GM23248 (cell line): ENCODE data around the gene CLCN6. TPM values are rescaled to one million over a fixed set of nuclear protein-coding genes. Genes with fewer than 3 reads are reported as not detected.

Source experiments
- DNase-seq: peaks from one replicate; pipeline ENCODE4 v3.0.0-alpha.2; 2015
- H2AFZ ChIP-seq: fragments of 200-600 bp; sonication (generic); 2 replicates; pipeline ENCODE4 v1.6.1; 2016; ENCODE audit warnings: antibody characterized with exemption
- H3F3A ChIP-seq: fragments of 200-600 bp; sonication (generic); 2 replicates; pipeline ENCODE4 v1.6.1; 2016; ENCODE audit warnings: mild to moderate bottlenecking, antibody characterized with exemption, mixed run types; ENCODE audit not compliant: insufficient read depth
- H3K27ac ChIP-seq: fragments of 200-600 bp; sonication (generic); 2 replicates; pipeline ENCODE4 v1.5.1; 2016; ENCODE audit warnings: mild to moderate bottlenecking
- H3K27me3 ChIP-seq: fragments of 200-600 bp; sonication (generic); replicated peaks from 2 replicates; pipeline ENCODE4 v1.6.1; 2016; ENCODE audit warnings: mild to moderate bottlenecking; ENCODE audit not compliant: insufficient read depth
- H3K36me3 ChIP-seq: fragments of 200-600 bp; sonication (generic); 2 replicates; pipeline ENCODE4 v1.6.1; 2016; ENCODE audit warnings: low read depth, mild to moderate bottlenecking
- H3K4me1 ChIP-seq: fragments of 200-600 bp; sonication (generic); 2 replicates; pipeline ENCODE4 v1.6.1; 2016; ENCODE audit warnings: mild to moderate bottlenecking; ENCODE audit not compliant: insufficient read depth
- H3K4me2 ChIP-seq: fragments of 200-600 bp; sonication (generic); one replicate; pipeline ENCODE4 v1.6.1; 2016; ENCODE audit warnings: mild to moderate bottlenecking; ENCODE audit not compliant: unreplicated experiment
- H3K4me3 ChIP-seq: fragments of 200-600 bp; sonication (generic); 2 replicates; pipeline ENCODE4 v1.5.1; 2016; ENCODE audit warnings: mild to moderate bottlenecking
- H3K79me2 ChIP-seq: fragments of 200-600 bp; sonication (generic); 2 replicates; pipeline ENCODE4 v1.6.1; 2016; ENCODE audit warnings: mild to moderate bottlenecking; ENCODE audit not compliant: insufficient read depth
- H3K9ac ChIP-seq: fragments of 200-600 bp; sonication (generic); 2 replicates; pipeline ENCODE4 v1.6.1; 2016; ENCODE audit warnings: mild to moderate bottlenecking
- H3K9me2 ChIP-seq: fragments of 200-600 bp; sonication (generic); 2 replicates; pipeline ENCODE4 v1.6.1; 2016; ENCODE audit warnings: mixed run types, mild to moderate bottlenecking, moderate library complexity; ENCODE audit not compliant: insufficient read depth
- H3K9me3 ChIP-seq: fragments of 200-600 bp; sonication (generic); one replicate; pipeline ENCODE4 v1.6.1; 2017; ENCODE audit warnings: low read depth
- H4K20me1 ChIP-seq: fragments of 200-600 bp; sonication (generic); 2 replicates; pipeline ENCODE4 v1.6.0; 2016; ENCODE audit not compliant: insufficient read depth
- EZH2 ChIP-seq: fragments of 200-600 bp; sonication (generic); IDR thresholded peaks from 2 replicates; pipeline ENCODE4 v1.6.1; 2018; ENCODE audit warnings: antibody characterized with exemption, mild to moderate bottlenecking; ENCODE audit not compliant: insufficient read depth, poor library complexity, severe bottlenecking
- EZH2phosphoT487 ChIP-seq: fragments of 200-600 bp; sonication (generic); IDR thresholded peaks from 2 replicates; pipeline ENCODE4 v1.6.1; 2018; ENCODE audit warnings: antibody characterized with exemption, moderate library complexity, mild to moderate bottlenecking, low read depth; ENCODE audit not compliant: insufficient read depth
- WGBS, 2 experiments: methylation state at CpG; one replicate each; pipeline ENCODE4 v1.1.6; 2015 to 2017; ENCODE audit warnings: low lambda C conversion rate in 2 of 2, low coverage in 1 of 2; ENCODE audit errors: missing lambda C conversion rate in 2 of 2; 5-methylcytosine and 5-hydroxymethylcytosine counted together
- in situ Hi-C: fragments of 300-500 bp; cut with MboI; formaldehyde crosslinking; loops from 2 replicates; pipeline ENCODE4 v1.15.0; 2020
- polyA plus RNA-seq: library from polyadenylated mRNA; unstranded; fragments of >200 nt; fragmentation: Nextera tagmentation; extraction: Ambion mirVana; gene quantifications from 2 replicates; pipeline ENCODE4 v1.2.1, GENCODE V29; 2016
- total RNA-seq: library from RNA; depleted of rRNA; stranded (reverse); fragments of >200 nt; shearing (Covaris generic); gene quantifications from 2 replicates; pipeline ENCODE4 v1.2.3, GENCODE V29; 2014

CLCN6 gene
- total and polyA plus RNA-seq, 2 experiments from 2014 or later, result 4.9 to 5.4 TPM

- no peaks in the 10 kb centered on the region for H4K20me1 ChIP-seq
- no peak overlapping the region for H3K9ac ChIP-seq
- no peaks in the 10 kb centered on the region for H3K79me2 ChIP-seq
- no peaks in the 10 kb centered on the region for H3K9me3 ChIP-seq
- no peak overlapping the region for H3K27ac ChIP-seq
- WGBS, 2 experiments, result 75 to 76% methylated on average over 6 of the region's 6 CpGs
- no peaks in the 10 kb centered on the region for H3K36me3 ChIP-seq
- H3K27me3 ChIP-seq, result no peaks in the 10 kb centered on the region; the same call in 1 of the 2 replicates
- H3K4me1 ChIP-seq, result no peaks in the 10 kb centered on the region
- H3K4me3 ChIP-seq, result no peak overlapping the region
- H3F3A ChIP-seq, result no peaks in the 10 kb centered on the region
- no peak overlapping the region for H2AFZ ChIP-seq
- no peak for TF ChIP-seq EZH2phosphoT487
- TF ChIP-seq EZH2, result no peak
- no peaks in the 10 kb centered on the region for H3K9me2 ChIP-seq
- H3K4me2 ChIP-seq, result no peak overlapping the region
- in situ Hi-C loops, result no loop called here
- no peak for DNase-seq
Observed at GRCh38 chr1:11874624-11875023, 68.6 kb downstream of the CLCN6 start.

DNA sequence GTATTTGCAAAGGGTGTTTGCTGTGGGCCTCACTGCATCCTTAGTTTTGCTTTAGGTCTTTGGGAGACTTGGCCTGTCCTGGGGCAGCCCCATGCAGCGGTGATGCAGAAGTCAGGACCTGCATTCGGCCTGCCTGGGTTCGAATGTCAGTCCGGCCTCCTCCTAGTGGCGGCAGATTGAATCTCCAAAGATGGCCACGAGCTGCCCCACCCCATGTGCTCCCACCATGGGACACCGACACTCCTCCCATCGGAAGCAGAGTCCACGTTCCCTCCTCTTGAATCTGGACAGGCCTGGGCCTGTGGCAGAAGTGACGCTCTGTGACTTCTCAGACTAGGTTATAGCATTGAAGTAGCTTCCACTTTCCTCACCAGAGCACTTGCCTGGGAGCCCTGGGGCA, 69.1 kb downstream of the CLCN6 start:
- H3K9ac ChIP-seq, result no peak overlapping the region
- no peaks in the 10 kb centered on the region for H3K79me2 ChIP-seq
- H2AFZ ChIP-seq, result no peak overlapping the region
- 75 to 77% methylated on average over 10 of the region's 10 CpGs for WGBS, 2 experiments
- no peak for DNase-seq
- H3K4me2 ChIP-seq, result no peak overlapping the region
- H3K27ac ChIP-seq, result no peak overlapping the region
- no peaks in the 10 kb centered on the region for H3K9me3 ChIP-seq
- TF ChIP-seq EZH2 (no peak), EZH2phosphoT487 (no peak)
- no peak overlapping the region for H3K4me3 ChIP-seq
- in situ Hi-C loops, result no loop called here
- H3F3A ChIP-seq, result no peaks in the 10 kb centered on the region
- H3K9me2 ChIP-seq, result no peaks in the 10 kb centered on the region
- H4K20me1 ChIP-seq, result no peaks in the 10 kb centered on the region
- no peaks in the 10 kb centered on the region for H3K4me1 ChIP-seq
- H3K27me3 ChIP-seq, result no peaks in the 10 kb centered on the region; the same call in 1 of the 2 replicates
- no peaks in the 10 kb centered on the region for H3K36me3 ChIP-seq

GRCh38 chr1:11877074-11877473, 71.1 kb downstream of the CLCN6 start:
- Histone ChIP-seq H3K9me2 (no peaks in the 10 kb centered on the region), H3K9me3 (no peaks in the 10 kb centered on the region), H3K79me2 (no peaks in the 10 kb centered on the region), H3K4me2 (no peak overlapping the region), H3K9ac (no peak overlapping the region), H3K36me3 (no peaks in the 10 kb centered on the region), H3K27me3 (no peaks in the 10 kb centered on the region; the same call in 1 of the 2 replicates), H2AFZ (no peak overlapping the region), H3K4me3 (no peak overlapping the region), H4K20me1 (no peaks in the 10 kb centered on the region), H3K4me1 (no peaks in the 10 kb centered on the region), H3F3A (no peaks in the 10 kb centered on the region), H3K27ac (no peak overlapping the region)
- TF ChIP-seq EZH2phosphoT487, result no peak
- TF ChIP-seq EZH2, result no peak
- 65% methylated on average over 6 of the region's 6 CpGs for WGBS, 2 experiments
- in situ Hi-C loops, result no loop called here
- no peak for DNase-seq

- no peak overlapping the region for H2AFZ ChIP-seq
- DNase-seq, result no peak
- H3F3A ChIP-seq, result no peaks in the 10 kb centered on the region
- no peak overlapping the region for H3K4me2 ChIP-seq
- peaks cover 6% of the 10 kb centered on the region; the same call in 1 of the 2 replicates for H3K27me3 ChIP-seq
- no peak overlapping the region for H3K27ac ChIP-seq
- H3K4me3 ChIP-seq, result no peak overlapping the region
- H3K9ac ChIP-seq, result no peak overlapping the region
- no peaks in the 10 kb centered on the region for H3K9me2 ChIP-seq
- no peaks in the 10 kb centered on the region for H3K36me3 ChIP-seq
- TF ChIP-seq EZH2phosphoT487 (no peak), EZH2 (no peak)
- no peaks in the 10 kb centered on the region for H4K20me1 ChIP-seq
- WGBS, 2 experiments, result 69 to 75% methylated on average over 26 to 31 of the region's 31 CpGs
- H3K79me2 ChIP-seq, result no peaks in the 10 kb centered on the region
- H3K4me1 ChIP-seq, result no peaks in the 10 kb centered on the region
- no peaks in the 10 kb centered on the region for H3K9me3 ChIP-seq
- in situ Hi-C loops, result no loop called here
Observed at GRCh38 chr1:11878081-11878890, 72.3 kb downstream of the CLCN6 start.

DNA sequence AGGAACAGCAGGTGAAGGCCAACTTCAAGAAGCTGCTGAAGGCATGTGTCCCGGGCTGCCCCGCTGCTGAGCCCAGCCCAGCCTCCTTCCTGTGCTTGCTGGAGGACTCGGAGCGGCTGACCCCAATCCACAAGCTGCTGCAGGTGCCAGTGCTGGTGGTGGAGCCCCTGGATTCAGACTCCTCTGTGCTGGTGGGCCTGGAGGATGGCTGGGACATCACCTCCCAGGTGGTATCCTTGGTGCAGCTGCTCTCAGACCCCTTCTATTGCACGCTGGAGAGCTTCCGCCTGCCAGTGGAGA, 72.8 kb downstream of the CLCN6 start:
- H3K4me2 ChIP-seq, result no peak overlapping the region
- no peak overlapping the region for H3K9ac ChIP-seq
- no peak overlapping the region for H2AFZ ChIP-seq
- H3F3A ChIP-seq, result no peaks in the 10 kb centered on the region
- H3K9me3 ChIP-seq, result no peaks in the 10 kb centered on the region
- no peak for DNase-seq
- no peaks in the 10 kb centered on the region for H3K9me2 ChIP-seq
- no peak overlapping the region for H3K27ac ChIP-seq
- H4K20me1 ChIP-seq, result no peaks in the 10 kb centered on the region
- H3K4me3 ChIP-seq, result no peak overlapping the region
- H3K36me3 ChIP-seq, result no peaks in the 10 kb centered on the region
- 66 to 77% methylated on average over 6 of the region's 6 CpGs for WGBS, 2 experiments
- TF ChIP-seq EZH2 (no peak), EZH2phosphoT487 (no peak)
- H3K79me2 ChIP-seq, result no peaks in the 10 kb centered on the region
- no peaks in the 10 kb centered on the region for H3K4me1 ChIP-seq
- H3K27me3 ChIP-seq, result peaks cover 6% of the 10 kb centered on the region; the same call in 1 of the 2 replicates
- in situ Hi-C loops, result no loop called here
